GM12801 (cell line): ENCODE data around the gene SLC43A2.

Experiments
- CTCF ChIP-seq: IDR thresholded peaks from one replicate; pipeline ENCODE4 v1.5.1; 2011; ENCODE audit warnings: control low read depth; ENCODE audit not compliant: insufficient read length; ENCODE audit errors: extremely low read depth

Gene SLC43A2

GRCh38 chr17:1521086-1521640 is 107.5 kb downstream of the SLC43A2 start:
- no peak for TF ChIP-seq CTCF

GRCh38 chr17:1519678-1520077 is 109.0 kb downstream of the SLC43A2 start:
- TF ChIP-seq CTCF: no peak
